HepG2 (cell line): ENCODE measurements around the gene NFATC2.

Experiments used
- YY1 ChIP-seq: IDR thresholded peaks from 2 replicates; pipeline ENCODE4 v1.6.1; 2011; ENCODE audit warnings: low read length, low read depth, moderate library complexity, mild to moderate bottlenecking; ENCODE audit not compliant: insufficient read depth, insufficient replicate concordance
- TF ChIP-seq, protein P1 (sequence below): sonication (generic); formaldehyde crosslinking; IDR thresholded peaks from 2 replicates; pipeline ENCODE4 v1.8.1; 2023; ENCODE audit warnings: mild to moderate bottlenecking, missing genetic modification reagents, borderline replicate concordance

DNA sequence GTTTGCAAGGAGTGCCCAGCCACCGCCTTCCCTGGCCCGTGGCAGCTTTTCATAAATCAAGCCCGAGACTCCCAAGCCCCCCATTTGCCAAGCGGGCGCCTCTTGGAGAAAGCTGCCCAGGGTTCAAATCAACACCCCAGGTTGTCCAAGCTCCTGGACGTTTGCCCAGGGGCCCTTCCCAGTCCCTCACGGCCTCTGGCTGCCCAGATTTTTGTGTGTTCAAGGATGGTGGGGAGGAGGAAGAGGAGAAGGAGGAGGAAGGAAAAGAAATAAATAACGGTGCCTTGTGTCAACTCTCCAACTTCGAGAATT lies 20.6 kb upstream of the NFATC2 start:
- TF ChIP-seq, protein P1, sequence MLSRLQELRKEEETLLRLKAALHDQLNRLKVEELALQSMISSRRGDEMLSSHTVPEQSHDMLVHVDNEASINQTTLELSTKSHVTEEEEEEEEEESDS: no peak
- no peak for TF ChIP-seq YY1
